PC-3 (cell line): Measurements from ENCODE around the gene DYNLT2B.

Source experiments
- EZH2 ChIP-seq: fragments of 300-600 bp; sonication (generic); IDR thresholded peaks from one replicate; pipeline ENCODE4 v1.6.1; 2017; ENCODE audit warnings: antibody characterized with exemption, mild to moderate bottlenecking, low read length; ENCODE audit not compliant: unreplicated experiment
- TF ChIP-seq, protein P1 (sequence below): fragments of 300-600 bp; sonication (generic); conservative IDR thresholded peaks from 2 replicates; pipeline ENCODE4 v1.5.1; 2017; ENCODE audit warnings: antibody characterized with exemption, low read depth, mild to moderate bottlenecking, low read length

GRCh38 chr3:196365736-196366135, 47.7 kb upstream of the DYNLT2B start:
- TF ChIP-seq EZH2: no peak
- TF ChIP-seq, protein P1, sequence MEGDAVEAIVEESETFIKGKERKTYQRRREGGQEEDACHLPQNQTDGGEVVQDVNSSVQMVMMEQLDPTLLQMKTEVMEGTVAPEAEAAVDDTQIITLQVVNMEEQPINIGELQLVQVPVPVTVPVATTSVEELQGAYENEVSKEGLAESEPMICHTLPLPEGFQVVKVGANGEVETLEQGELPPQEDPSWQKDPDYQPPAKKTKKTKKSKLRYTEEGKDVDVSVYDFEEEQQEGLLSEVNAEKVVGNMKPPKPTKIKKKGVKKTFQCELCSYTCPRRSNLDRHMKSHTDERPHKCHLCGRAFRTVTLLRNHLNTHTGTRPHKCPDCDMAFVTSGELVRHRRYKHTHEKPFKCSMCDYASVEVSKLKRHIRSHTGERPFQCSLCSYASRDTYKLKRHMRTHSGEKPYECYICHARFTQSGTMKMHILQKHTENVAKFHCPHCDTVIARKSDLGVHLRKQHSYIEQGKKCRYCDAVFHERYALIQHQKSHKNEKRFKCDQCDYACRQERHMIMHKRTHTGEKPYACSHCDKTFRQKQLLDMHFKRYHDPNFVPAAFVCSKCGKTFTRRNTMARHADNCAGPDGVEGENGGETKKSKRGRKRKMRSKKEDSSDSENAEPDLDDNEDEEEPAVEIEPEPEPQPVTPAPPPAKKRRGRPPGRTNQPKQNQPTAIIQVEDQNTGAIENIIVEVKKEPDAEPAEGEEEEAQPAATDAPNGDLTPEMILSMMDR: no peak
